Bone marrow (tissue), 2 donors: ENCODE results near the gene HMGB1.

ENCODE experiments used
- DNase-seq, 2 donors: peaks; one replicate each; lab custom pipeline; 2025; lab: John Stamatoyannopoulos, UW

Gene HMGB1

GRCh38 chr13:30465593-30466357, at the start of gene HMGB1:
HMGB1 (minus strand) TSS chr13:30465936; CDS start chr13:30463680, 2,256 bp downstream.
- peak; percentile 81 to 97 for DNase-seq

- no peak for DNase-seq
Observed at GRCh38 chr13:30510811-30511371, 45.2 kb upstream of the HMGB1 start.

GRCh38 chr13:30510091-30510490, 44.4 kb upstream of the HMGB1 start:
- DNase-seq: no peak

DNA sequence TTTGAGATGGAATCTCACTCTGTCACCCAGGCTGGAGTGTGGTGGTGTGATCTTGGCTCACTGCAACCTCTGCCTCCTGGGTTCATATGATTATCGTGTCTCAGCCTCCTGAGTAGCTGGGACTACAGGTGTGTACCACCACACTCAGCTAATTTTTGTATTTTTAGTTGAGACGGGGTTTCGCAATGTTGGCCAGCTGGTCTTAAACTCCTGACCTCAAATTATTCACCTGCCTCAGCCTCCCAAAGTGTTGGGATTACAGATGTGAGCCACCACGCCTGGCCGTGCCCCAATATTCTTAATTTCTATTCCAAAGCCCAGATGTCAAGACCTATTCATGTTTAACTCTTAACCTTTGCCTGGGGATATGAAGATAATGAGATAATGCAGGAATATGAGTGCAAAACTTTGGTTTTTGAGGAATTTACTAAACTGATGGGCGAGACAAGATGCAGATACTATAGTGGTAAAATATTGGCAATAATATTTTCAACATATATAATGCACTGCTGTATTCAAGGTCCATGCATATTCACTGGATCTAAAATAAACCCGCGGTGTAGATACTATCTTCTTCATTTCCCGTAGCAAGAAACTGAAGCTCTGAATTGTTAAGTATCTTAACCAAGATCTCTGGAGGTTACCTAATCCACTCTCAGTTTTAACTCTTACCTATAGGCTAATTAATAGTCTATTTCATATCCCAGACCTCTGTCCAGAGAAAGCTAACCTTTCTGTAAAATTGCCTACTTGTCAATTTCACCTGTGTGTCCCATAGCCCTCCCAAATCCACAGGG, 43.7 kb upstream of the HMGB1 start:
- no peak for DNase-seq

GRCh38 chr13:30504081-30504480, 38.3 kb upstream of the HMGB1 start:
- DNase-seq: no peak

DNA sequence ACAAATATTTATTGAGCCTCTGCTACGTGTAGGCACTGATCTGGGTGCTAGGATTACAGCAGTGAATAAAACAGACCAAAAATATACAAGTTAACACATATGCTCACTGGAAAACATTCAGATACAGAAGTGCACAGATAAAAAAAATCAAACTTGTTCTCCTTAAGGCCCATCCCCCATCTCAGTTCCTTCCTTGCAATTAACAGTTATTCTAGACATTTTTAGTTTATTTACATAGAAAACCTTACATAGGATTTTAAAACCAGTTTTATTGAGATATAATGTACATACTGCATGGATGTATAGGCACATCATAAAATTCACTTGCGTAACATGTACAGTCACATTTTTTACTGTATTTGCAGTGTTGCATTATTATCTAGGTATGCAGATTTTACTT, 36.5 kb upstream of the HMGB1 start:
- no peak for DNase-seq

GRCh38 chr13:30499338-30499737, 33.6 kb upstream of the HMGB1 start:
- DNase-seq: no peak

DNA sequence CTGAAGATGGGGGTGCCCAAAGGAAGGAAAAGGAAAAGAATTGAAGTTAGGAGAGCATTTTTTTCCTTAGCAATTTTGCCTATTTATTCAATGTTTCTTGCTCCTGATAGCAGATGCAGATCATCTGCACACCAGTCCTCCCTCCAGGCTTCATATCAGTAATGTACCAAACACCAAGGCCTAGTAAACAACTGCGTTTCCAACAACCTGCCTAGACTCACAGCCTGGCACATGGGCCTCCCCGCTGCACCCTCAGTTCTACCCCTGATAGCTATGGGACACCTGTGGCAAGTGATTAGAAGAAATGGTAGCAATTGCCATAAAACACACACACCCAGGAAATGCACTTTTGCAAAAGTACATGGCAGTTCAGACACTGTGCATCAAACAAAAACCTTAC, 30.4 kb upstream of the HMGB1 start:
- no peak for DNase-seq

- DNase-seq: no peak
Observed at GRCh38 chr13:30495746-30496145, 30.0 kb upstream of the HMGB1 start.

DNA sequence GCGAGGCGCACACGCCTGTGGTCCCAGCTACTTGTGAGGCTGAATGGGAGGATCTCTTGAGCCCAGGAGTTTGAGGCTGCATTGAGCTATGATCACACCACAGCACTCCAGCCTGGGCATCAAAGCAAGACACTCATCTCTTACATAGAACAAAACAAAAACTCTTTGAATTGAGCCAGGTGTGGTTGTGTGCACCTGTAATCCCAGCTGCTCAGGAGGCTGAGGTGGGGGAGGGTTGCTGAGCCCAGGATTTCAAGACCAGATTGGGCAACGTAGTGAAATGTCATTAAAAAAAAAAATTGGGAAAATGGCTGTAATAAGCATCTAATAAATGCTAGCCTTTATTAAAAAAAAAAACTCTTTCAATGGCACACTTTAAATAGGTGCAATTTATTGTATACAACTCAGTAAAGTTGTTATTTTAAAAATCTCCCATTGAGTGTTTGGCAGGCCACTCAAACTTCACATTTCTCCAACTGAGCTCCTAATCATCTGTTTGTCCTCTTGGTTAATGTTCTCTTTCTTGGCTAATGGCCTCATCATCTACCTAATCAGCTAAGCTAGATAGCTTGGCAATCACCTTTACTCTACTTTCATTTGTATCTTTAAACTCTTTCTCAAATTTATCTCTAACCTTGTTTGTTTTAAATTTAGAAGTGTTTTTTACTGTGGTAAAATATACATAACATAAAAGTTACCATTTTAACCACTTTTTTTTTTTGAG, 28.1 kb upstream of the HMGB1 start:
- DNase-seq: no peak

DNA sequence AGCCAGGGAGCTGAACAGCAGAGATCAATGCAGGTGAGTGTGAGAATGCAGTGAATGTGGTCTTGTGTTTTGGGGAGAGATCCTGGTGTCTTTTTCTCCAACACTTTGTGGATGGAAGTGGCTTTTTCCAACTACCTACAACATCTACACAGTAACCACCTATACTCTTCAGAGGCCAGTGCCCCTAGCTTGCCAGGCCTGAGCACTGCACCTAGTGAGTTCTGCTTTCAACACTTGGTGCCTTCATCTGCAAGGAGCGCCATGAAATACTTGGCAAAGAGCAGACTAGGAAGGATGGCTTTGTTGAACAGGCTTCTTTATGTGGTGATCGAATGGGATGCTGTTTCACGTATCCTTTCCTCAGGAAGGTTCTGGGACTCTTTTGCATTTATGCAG, 21.3 kb upstream of the HMGB1 start:
- no peak for DNase-seq

DNA sequence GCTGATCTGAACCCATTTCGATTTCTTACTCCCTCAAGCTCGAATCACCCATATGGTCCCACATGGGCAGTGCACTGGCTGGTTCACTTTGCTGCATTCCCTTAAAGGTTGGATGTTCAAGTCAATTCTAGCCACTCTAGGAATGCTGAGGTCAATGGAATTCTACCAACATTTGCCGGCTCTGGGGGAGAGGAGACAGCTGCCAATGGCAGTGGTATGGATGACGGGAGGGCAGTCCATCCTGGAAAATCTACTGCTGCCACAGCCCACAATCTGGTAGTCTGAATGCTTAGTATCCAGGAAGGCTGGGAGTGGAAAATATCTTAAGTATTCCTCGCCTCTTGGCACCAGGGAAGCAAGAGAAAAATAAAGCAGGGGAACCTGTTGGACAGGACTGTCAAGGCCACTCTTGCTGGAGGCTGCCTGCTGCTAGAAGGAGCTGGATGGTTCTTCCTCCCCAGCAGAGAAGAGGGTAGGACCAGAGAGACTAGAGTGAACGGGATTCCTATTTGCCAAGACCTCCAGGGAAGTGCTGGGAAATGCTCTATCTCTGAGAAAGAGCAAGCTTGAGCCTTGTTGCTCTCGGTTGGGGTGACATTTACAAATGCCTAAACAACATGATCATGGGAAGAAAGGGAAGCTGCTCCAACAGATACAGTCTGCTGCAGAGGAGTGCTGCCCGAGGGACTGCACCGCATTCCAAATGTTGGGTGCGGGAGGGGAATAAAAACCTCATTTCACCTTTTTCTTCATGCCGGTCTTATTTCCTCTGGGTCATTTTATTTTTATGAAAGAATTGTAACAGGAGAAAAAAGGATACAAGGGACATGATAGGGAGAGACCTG, 20.7 kb upstream of the HMGB1 start:
- no peak for DNase-seq

DNA sequence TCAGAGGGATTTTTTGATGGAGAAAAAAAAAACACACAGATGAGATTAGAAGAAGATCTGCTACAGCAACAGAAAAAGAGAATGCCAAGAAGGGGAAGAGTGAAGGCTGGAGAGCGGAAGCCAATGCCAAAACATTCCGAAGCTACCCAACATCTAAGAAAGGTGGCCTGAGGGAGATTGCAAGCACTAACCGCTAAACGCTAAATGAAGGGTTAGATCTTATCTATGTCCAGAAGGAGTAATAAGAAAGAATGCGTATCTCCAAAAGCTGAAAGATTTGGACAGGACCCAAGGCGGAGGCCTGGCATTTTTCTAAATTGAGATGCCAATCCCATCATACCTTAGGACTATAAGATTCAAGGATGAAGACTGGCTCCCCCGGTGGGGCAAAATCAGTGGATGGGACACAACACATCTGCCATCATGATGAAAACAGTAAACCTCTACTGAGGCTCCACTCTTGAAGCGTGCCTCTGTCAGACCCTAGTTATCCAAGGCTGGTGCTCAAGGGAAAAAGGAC, 15.6 kb upstream of the HMGB1 start:
- no peak for DNase-seq

DNA sequence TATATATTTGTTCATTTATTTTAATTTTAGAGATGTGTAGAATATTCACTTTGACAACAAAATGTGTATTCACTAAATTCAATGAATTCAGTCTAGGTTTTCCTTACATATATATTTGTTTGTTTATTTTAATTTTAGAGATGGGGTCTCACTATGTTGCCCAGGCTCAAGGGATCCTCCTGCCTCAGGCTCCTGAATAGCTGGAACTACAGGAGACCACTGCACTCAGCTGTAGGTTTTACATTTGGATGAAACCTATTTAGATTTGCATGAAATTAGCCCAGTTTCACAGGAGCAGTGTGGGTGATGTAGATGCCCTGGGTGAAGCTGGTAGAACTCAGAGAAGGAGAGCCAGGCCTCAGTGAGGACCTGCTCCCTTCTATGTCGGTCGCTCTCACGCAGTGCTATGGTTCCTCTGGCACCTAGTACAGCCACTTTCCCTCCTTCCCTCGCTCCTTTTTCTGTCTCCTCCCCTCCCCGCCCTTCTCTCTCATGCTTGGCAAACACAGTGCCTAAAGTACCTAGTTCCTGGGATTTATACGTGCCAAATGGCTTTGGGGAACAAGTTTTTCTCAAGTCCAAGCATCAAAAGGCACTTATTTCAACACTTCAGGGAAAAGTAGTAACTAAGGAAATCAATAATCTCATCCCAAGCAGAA, 14.7 kb upstream of the HMGB1 start:
- no peak for DNase-seq

- no peak for DNase-seq
Observed at GRCh38 chr13:30479883-30480219, 14.1 kb upstream of the HMGB1 start.

DNA sequence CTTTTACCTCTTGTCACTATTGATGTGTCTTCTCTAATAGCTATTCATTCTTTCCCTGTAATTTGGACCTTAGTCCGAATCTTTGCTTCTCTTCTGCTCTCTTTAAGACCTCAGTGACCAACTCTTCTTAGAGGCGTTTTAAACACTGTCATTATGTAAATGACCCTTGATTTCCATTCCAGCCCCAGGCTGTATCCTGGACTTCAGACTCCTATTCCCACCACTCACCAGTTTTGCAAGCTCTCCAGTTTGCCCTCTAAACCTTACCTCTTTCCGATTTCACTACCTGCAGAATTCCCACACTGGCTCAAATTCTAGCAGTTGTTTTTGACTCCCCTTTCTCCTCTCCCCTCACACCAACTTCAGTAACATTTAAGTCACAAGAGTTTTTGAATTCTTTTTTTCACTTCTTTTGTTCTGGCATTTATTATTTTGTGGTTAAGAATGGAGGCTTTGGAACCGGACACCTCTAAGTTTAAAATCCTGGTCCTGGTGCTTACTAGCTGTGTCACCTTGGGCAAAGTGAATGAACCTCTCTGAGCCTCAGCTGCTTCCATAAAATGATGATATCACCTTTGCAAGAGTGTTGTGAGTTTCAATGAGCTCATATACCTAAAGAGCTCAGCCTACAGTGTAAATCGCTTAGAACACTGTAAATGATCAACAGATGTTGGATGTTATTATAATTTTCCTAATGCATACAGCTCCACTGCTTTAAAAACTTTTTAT, 13.6 kb upstream of the HMGB1 start:
- DNase-seq: no peak

DNA sequence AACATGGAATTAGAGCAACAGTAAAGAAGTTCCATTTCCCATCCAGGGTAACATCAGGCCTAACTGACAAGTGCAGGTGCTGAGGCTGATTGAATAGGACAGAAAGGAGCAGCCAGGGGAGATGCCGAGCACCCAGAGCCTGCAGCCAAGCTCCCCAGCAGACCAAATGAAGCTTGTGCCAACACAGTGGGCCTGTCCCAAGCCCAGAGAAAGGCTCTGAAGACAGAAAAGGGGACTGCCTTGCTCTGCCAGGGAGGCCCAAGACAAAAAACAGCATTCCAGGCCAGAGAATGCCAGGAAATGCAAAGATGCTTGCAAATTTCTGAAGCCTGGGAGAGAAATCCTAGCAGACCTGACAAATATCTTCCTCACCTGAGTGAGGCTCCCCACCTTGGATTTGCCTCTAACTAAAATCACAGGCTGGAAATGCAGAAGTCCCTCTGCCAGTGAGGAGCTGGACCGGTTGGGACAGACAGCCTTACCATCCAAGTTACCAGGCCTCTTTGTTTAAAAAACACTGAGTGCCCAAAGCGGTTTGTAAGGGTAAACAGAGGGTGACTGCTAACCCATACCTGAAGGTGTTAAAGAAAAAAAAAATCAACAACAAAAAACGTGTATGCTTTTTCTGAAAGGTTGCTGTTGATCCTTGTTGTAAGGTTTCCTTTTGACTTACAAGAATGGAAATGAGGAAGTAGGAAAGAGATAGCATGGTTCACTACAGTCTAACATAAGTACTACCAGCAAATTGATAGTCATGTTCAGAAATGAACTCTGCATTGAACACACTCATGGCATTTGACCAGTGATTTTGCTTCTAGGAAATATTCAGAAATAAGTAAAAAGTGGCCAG, 11.8 kb upstream of the HMGB1 start:
- DNase-seq: peak in 1 of 2 donors; percentile 36

DNA sequence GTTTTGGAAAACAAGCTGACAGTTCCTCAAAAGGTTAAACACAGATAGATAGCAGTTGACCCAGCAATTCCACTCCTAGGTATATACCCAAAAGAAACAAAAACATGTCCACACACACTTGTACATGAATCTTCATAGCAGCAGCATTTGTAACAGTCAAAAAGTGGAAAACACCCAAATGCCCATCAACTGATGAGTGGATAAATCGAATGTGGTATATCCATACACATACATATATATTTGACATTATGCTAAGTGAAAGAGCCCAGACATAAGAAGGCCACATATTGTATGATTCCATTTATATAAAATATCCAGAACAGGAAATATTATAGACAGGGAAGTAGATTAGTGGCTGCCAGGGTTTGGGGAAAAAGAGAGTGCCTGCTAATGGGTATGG, 7.9 kb upstream of the HMGB1 start:
- DNase-seq: no peak

- peak in 1 of 2 donors; percentile 74 for DNase-seq
Observed at GRCh38 chr13:30466841-30467252, 1.1 kb upstream of the HMGB1 start.
